HuH-7 (cell line): Measurements from ENCODE around the gene SHC1.

Experiments
- DNase-seq: peaks from one replicate; pipeline ENCODE4 v3.0.0; 2011; ENCODE audit warnings: low spot score

Gene SHC1

DNA sequence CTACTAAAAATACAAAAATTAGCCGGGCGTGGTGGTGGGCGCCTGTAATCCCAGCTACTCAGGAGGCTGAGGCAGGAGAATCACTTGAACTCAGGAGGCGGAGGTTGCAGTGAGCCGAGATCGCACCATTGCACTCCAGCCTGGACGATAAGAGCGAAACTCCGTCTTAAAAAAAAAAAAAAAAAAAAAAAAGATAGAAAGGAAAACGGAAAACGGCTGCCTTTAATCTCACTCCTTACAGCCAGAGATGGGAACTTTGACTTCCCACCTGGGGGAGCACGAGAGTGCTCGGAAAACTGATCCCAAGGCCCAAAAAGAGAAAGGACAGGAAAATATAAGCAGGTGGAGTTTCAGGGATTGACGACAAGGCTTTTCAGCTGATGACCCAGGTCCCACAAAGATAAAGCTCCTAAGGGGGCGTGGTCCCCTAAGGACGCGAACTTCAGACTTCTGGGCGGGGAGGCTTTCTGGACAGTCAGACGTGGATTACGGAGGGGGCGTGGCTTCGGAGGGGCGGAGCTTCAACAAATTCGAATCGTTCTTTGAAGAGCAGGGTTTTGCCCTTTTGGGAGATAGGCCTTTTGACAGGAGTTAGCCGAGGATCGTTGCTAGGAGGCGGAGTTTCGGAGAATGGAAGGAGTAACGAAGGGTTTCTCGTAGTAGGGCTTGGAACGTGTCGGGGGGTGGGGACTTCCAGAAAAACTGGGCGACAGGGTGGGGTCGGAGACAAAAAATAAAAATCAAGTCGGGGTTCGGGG is 3.0 kb upstream of the SHC1 start:
- DNase-seq: peak; percentile 74

DNA sequence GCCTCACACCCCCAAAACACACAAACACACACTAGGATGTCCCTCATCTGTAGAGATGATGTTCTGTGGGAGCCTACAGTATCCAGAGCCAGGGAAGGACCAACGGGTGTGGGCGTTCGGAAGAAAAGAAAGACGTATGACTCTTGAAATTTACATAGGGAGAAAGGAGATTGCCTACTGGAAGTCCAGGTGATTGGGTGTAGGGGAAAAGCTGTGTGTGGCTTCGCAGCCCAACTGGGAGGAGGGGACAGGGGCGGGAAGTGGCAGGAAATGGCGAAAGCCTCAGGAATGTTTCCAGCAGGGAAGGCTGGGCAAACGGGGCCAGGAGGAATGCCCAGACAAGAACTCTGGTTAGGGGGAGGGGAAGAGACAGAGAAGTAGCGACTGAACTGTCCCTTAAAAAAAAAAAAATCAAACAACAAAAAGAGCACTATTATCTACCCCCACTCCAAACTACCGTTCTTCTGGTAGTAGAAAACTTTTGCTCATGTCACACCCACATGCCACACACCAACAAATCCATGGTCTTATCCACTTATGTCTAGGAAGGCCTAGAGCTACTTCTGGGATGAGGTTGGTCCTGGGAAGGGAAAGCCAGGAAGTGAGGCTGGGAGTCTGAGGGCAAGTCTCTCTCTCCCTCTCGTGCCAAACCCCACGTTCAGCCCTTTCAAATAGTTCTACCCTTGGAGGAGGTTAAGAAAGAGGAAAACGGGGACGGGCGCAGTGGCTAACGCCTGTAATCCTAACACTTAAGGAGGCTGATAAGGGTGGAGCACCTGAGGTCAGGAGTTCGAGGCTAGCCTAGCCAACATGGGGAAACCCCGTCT is 2.2 kb upstream of the SHC1 start:
- peak; percentile 77 for DNase-seq

DNA sequence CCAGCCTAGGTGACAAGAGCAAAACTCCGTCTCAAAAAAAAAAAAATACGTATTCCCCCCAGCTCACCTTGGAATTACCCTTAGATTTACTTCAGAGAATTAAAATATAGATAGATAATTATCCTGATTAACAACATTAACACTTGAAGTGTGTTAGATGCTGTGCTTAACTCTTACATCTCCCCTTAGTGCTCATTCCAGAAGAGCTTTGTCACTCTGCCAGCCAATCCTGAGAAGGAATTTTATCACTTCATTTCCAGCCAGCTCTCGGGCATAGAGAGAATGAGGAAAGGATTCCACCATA is 1.6 kb upstream of the SHC1 start:
- no peak for DNase-seq

DNA sequence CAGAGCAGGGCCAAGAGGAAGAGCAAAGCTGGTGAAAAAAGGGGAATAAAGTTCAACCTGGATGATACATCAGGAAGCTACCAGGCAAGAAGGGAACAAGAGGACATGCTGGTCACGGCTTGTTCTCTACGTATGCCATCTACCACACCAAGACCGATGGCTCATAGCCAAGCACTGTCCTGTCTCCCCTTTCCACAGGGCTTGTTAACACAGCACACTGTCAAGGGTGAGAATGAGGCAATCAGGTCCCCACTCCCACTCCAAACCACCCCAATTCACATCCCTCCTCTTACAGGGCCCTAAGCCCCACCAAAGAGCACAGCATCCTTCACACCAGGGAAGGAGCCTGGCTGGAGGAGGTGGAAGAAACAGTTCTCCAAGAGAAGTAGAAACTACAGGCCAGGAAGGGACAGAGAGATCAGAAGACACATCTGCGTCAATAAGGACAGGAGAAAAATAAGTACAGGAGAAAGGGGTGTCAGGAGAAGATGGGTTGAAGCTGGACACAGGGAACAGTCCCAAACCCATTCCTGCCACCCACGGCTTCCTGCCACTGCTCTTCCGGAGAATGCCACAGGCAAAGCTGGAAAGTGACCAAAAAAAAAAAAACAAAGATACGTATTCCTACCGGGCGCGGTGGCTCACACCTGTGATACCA is 923 bp upstream of the SHC1 start:
- no peak for DNase-seq

DNA sequence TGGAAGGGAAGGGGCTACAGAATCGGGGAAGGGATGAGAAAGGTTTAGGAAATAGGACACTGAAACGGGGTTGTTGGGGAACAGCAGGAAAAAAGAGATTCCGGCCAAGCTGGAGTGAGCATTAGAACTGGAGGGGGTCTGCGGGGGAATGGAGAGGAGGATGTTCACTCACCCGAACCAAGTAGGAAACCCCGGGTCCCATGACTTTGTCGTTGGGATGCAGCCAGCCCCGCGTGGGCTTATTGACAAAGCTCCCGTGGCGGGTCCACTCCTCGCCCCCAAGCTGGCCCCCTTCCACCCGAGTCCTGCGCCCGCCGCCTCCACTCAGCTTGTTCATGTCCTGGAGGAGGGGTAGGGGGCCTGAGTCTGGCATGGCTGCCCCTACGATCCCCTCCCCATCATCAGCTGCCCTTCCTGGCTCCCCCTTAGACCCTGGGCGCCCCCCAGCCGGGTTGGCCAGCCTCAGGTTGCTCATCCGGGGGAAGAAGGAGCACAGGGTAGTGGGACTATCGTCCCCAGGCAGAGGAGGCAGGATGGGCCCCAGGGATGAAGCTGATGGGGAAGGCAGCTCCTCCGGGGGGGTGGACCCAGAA is 591 bp downstream of the SHC1 start:
- no peak for DNase-seq

DNA sequence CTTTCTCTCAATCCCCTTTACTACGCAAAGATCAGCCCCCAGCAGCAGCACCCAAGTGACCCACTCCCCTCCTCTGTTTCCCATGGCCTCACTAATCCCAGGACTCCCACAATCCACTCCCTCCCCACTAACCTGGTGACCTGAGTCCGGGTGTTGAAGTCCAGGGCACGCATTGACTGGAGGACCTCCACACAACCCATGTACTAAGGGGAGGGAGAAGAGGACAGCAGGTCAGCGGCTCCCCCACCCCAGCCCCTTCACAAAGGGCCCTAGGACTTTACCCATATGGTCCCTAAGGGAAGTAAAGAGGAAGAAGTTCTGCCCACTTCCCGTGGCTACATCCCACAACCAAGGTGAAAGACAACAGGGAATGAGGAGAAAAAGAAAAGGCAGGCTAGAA is 1.3 kb downstream of the SHC1 start:
- DNase-seq: no peak

DNA sequence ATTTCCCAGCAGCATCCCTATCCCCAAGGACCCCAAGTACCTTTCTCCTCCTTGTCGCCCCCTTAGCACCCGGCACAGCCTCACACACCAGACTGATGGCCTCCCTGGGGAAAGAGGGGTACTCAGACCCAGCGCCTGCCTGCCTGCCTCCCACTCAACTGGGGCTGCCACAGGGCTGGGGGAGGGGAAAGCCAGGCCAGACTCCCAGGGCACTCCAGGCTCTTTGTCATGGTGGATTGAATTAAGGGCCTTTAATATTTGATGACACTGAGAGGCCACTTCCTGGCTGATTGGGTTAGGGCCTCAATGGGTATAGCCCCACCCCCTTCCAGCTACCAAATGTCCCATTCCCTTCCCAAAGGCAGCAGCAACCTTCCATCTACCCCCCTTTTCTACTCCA is 1.8 kb downstream of the SHC1 start:
- no peak for DNase-seq

DNA sequence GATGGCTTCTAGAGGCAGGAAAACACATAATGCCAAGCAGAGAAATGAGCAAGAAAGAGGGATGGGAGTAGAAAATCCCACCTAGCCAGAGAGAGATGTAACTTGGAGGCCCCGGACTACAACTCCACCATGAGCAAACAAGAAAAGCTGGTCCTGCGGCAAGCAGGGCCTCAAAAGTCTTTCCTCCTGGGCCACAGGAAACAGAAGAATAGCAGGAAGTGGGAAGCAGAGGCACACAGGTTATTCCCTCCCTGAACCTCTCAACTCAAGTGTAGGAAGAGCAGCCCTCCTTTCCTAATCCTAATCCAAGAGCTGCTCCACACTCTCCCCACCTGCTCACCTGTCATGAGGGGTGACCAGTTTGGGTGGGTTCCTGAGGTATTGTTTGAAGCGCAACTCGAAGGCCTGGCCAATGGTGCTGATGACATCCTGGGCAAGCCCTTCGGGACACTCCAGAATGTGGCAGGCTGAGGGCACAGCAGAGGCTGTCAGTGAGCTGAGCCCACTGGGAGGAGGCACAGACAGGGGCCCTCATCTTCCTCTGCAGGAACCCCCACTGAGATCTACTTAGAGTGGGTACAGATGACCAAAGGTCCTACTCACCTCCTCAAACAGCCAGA is 3.1 kb downstream of the SHC1 start:
- no peak for DNase-seq

DNA sequence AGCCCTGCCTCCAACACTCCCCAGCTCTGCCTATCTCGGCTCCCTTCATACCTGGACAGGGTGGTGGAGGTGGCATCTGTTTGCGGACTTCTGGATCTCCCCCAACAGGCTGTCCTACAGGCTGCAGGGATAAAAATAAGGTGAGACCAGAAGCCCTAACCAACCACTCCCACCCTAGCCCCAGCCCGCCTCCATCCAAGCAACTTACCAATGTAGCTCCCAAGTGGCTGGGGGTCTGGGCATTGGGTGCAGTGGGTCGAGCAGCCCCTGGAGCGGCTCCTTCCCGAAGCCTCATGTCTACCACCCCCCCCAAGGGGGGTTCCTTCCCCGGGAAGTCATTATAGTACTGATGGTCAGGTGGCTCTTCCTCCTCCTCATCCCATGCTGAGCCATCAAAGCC is 4.4 kb downstream of the SHC1 start:
- DNase-seq: no peak

DNA sequence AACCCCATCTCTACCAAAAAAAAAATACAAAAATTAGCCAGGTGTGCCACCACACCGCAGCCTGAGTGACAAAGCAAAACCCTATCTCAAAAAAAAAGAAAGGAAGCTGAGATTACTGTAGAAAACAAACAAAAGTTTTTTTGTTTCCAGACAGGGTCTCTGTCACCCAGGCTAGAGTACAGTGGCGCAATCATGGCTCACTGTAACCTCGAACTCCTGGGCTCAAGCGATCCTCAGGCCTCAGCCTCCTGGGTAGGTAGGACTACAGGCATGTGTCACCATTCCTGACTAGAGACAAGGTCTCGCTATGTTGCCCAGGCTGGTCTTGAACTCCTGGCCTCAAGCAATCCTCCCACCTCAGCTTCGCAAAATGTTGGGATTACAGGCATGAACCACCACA is 6.2 kb downstream of the SHC1 start:
- DNase-seq: no peak

DNA sequence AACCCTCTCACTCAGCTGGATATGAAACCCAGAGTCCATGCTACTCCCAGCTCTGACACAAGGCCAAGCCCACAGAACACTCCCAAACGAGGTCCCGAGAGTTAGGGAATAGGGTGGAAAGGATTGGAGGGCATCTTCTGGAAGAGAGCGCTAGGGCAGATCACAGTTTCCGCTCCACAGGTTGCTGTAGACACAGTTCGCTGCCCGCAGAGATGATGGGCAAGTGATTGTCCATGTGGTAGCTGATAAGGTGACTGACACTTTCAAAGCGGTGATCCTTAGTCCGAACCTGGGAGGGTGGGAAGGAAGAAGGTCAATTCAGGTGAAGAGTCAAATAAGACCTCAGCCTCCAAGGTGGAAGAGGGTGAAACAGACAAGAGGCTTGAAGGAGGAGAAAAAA is 6.9 kb downstream of the SHC1 start:
- no peak for DNase-seq

DNA sequence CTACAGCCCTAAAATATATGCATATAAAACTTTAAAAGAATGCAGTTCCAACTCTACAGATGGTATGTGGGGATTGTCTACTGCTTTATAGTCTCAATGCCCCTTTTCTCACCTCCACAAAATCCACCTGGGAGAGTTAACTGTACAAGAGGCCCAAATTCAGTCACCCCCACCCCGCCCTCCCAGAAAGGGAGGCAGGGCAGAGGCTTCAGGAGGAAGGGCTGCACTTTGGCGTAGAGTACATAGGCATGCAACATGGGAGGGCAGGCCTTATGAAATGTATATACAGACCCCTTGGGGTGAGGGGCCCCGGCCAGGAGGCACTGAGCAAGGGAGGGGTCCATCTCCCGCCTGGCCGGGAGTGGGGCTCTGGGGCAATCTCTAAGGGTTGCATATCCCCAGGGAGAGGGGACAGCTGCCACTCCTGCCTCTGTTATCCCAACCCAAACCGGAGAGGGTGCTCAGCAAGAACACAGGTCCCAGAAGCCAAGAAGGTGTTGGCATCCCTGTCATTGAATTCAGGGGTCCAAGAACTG is 7.7 kb downstream of the SHC1 start:
- DNase-seq: no peak

DNA sequence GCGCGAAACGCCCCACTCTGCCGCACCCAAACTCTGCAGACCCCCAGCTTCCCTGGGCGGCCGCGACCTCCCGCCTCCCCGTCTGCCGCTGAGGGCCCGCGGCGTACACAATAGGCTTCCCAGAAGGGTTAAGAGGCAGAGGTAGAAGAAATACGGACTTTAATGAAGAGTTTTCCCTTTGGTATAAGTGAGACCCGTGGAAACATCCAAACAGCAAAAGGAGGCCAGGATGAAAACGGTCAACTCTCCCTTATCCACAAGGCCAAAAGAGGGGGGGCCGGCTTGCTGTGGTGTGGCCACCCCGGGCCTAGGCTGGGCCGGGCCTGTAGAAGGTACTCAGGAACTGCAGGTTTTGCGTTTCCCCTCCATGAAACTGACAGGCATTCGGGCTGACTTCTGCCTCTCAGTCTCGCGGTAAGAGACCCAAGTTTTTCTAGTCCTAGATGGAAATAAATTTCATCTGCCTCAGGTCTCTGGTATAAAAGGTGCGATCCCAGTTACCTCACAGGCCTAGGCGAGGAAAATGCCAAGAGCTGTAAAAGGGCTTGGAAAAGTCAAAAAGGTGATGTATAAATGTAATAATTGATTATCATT is 8.3 kb downstream of the SHC1 start:
- DNase-seq: no peak

DNA sequence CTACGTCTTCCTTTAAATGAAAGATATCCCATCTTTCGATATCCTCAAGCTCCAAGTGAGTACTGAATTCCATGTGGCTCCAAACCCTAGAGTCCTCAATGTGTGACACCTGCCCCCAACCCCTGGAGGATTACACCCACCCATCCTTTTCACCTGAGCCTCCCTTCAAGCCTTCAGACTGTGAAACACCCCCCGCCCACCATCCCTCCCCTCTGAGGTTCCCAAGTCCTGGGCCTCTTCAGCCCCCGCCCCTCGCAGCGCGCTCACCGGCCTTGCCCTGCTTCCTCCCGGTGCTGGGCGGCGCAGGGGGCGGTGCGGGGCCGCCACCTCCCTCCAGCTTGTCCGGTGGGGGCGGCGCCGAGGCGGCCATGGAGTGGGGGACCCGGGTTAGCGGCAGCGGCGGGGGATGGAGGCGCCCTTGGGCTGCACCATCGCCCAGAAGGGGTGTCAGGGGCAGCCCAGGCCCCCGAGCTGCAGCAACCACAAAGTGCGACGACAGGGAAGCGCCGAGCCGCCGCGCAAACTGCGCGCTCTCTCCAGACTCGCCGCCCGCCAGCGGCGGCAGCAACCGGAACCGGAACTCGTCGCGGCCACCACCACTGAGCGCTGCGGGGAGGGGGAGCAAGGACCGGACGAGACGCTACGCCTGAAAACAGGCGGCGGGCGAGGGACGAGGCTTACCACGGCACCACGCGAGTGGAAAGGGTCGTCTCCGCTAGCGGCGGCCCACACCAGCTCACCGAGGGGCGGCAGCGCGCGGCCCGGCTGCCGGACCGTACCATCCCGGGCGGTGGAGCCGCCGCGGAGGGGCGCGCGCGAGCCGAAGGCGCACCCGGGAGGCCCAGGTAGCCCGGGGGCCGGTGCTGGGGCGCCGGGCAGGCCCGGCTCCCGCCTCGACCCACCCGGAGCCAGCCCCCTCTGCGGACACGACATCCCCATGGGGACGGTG is 9.1 kb downstream of the SHC1 start, which contains the start of gene PYGO2:
Gene PYGO2 (minus strand): TSS at position 576 of the 949 bp plus-strand sequence. CDS start 206 bp downstream, at position 370.
- peak; percentile 87 for DNase-seq

DNA sequence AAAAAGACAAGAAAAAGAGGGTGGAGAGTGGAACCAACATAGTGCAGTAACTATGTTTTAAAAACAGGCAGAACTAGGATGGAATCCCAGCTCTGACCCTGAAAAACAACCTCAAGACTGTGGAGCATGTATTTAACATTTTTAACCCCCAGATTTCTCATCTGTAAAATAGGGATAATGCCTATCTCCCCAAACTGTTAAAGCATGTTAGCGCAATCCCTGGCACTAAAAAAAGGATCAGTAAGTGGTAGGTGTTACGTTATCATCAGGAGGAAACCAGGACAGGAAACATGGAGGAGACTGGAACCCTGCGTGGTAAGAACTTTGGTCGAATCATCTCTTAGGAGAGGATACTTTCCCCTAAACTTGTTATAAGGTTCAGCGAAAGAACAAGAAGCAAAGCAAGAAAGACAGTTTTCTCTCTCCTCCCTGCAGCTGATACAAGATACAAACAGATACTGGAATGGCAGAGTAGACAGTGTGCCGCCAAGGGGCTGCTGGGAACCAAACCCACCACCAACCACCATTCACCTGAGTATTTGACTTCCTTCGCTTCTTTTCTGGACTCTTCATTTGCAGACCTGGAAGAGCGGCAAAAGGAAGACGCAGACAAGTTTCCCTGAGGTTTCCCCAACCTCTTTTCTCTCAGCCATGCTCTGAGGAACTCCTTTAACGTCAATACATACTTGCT is 10.0 kb downstream of the SHC1 start:
- no peak for DNase-seq

DNA sequence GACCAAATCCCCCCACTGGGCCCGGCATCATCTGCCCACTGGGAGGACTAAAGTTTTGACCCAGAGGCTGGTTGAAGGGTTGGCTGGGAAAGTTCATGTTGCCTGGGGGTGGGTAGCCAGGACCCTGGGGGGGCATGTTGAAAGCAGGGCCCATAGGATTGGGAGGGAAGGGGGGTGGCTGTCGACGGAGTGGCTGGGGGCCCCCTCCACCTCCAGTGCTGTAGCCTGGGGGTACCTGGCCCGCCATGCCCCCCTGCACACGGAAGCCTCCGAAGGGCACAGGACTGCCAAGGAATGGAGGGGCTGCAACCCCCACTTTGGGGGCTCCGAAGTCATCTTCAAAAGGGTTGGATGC is 11.1 kb downstream of the SHC1 start:
- DNase-seq: no peak

DNA sequence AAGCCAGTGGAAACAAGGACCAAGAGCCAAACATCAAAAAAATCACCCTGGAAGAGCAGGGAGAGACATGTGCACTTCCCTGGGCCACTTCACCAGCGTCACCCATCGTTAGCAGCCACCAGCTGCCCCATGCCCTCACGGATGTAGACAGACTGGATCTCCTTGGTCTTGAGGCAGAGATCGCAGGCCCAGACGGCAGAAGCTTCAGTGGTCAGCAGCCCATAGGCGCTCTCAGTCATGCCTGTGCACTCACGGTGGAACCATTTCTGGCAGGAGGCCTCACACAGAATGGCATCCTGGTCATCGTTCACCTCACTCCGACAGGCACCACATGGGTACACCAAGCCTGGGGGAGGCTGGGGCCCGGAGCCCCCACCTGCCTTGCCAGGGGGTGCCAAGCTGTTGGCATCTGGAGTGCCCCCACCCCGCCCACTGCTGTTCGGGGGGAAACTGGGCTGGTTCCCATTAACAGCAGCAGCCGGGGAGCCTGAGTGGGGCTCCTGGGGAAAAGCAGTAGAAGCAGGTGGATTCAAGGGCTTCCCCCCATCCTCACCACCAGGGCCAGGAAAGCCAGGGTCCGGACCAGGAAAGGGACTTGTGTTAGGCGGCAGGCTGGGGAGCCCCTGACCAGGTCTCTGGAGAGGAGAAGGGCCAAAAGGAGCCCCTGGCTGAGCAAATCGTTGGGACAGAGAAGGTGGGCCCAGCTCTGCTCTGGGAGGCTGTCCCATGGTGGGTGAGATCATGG is 11.7 kb downstream of the SHC1 start:
- DNase-seq: no peak

DNA sequence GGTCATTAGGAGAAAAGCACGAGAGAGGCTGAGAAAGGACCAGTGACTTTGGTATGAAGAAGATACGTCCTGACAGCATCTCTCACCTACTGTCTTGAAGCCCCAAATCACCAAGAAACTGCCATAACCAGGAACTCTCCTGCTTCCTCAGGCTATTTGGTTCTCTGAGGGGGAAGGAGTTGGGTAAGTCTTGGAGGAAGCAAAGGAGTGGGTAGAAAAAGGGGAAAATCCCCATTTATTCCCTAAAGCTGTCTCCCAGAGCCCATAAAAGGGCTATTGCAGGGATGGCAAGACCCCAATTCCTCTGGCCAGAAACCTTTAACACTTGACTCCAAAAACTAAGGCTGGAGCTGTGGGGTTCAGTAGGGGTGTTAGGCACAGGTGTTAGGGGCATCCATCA is 12.5 kb downstream of the SHC1 start:
- DNase-seq: no peak

DNA sequence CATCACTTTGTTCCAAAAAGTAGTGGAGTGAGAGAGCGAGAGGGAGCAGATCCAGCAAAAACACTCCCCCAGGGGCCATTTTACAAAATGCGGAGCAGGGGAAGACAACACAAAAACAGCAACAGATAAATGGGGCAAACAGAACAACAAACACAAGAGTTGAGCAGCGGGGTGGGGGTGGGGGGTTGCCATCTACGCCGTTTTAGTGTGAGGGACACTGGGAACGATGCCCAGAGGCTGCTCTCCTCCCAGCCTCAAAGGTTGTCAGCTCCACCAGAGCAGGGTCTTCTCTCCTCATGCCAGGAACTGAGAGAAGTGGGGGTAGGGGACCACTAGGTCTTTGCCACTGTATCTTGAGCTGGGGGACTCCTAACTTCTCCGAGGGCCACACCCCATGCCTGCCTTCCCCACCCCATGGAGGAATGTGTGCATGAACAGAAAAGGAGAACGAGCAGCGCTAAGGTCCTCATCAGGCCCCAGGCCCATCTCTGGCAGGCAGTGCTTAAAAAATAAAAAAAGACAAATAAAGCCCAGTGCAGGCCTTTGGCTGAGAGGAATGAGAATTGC is 13.4 kb downstream of the SHC1 start:
- DNase-seq: no peak
